NK-92 (cell line): ENCODE results near the gene GFM2.
"Not testable (repeated sequence)": the region's sequence is repeated elsewhere in the genome, so short reads cannot be mapped to it uniquely, and the experiment has no call there.

Experiments used
- DNase-seq: peaks from one replicate; lab custom pipeline; 2025; ENCODE audit not compliant: unreplicated experiment; lab: John Stamatoyannopoulos, UW

The GFM2 gene, protein sequence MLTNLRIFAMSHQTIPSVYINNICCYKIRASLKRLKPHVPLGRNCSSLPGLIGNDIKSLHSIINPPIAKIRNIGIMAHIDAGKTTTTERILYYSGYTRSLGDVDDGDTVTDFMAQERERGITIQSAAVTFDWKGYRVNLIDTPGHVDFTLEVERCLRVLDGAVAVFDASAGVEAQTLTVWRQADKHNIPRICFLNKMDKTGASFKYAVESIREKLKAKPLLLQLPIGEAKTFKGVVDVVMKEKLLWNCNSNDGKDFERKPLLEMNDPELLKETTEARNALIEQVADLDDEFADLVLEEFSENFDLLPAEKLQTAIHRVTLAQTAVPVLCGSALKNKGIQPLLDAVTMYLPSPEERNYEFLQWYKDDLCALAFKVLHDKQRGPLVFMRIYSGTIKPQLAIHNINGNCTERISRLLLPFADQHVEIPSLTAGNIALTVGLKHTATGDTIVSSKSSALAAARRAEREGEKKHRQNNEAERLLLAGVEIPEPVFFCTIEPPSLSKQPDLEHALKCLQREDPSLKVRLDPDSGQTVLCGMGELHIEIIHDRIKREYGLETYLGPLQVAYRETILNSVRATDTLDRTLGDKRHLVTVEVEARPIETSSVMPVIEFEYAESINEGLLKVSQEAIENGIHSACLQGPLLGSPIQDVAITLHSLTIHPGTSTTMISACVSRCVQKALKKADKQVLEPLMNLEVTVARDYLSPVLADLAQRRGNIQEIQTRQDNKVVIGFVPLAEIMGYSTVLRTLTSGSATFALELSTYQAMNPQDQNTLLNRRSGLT

GRCh38 chr5:74766849-74767578, at the start of gene GFM2, which contains the start of gene NSA2:
GFM2 (minus strand) TSS chr5:74767117; CDS start chr5:74763742, 3,375 bp downstream.
NSA2 (plus strand) TSS chr5:74767249; CDS start chr5:74767361, 112 bp downstream.
- peak; percentile 38 for DNase-seq

- no peak for DNase-seq
Measured at GRCh38 chr5:74810915-74811314, 44.0 kb upstream of the GFM2 start.

GRCh38 chr5:74801941-74802340, 35.0 kb upstream of the GFM2 start:
- no peak for DNase-seq

GRCh38 chr5:74801197-74801596, 34.3 kb upstream of the GFM2 start:
- no peak for DNase-seq

GRCh38 chr5:74798977-74799911, 32.3 kb upstream of the GFM2 start:
- DNase-seq = no peak

- DNase-seq = not testable (repeated sequence)
Measured at GRCh38 chr5:74791669-74792068, 24.8 kb upstream of the GFM2 start.

DNA sequence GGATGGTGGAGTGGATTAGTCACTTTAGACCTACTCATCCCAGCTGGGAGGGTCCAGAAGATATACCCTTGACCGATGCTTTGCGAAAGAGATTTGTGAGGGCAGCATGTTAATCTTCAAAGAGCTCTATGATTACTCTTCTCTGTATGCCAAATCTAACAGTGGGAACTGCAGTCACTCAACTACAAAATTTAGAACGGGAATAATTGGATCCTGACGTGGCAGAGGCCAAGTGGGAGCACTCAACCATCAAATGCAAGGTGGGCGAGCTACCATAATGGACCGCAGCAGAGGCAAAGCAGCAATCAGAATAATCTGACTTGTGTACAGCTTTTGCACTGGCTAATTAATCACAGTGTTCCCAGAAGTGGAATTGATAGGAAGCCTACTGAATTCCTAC, 20.5 kb upstream of the GFM2 start:
- no peak for DNase-seq

- no peak for DNase-seq
Measured at GRCh38 chr5:74786851-74787250, 19.9 kb upstream of the GFM2 start.

- DNase-seq = no peak
Measured at GRCh38 chr5:74778609-74779008, 11.7 kb upstream of the GFM2 start.

DNA sequence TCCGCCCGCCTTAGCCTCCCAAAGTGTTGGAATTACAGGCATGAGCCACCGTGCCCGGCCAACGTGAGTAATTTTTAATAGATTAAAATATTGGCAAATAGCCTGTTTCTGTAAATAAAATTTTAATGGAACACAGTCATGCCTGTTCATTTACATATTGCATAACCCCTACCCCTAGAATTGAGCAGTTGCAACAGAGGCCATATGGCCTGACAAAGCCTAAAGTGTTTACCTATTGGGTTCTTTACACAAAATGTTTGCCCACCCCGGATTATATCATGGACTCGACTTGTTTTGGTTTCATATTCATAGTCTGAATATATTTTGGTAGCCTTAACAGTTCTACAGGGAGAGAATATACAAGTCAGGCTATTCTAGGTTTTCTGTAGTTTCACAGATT, 5.4 kb upstream of the GFM2 start:
- no peak for DNase-seq

- no peak for DNase-seq
Measured at GRCh38 chr5:74767579-74767913, 629 bp upstream of the GFM2 start.

GRCh38 chr5:74766418-74766848, 484 bp downstream of the GFM2 start:
- DNase-seq = no peak

DNA sequence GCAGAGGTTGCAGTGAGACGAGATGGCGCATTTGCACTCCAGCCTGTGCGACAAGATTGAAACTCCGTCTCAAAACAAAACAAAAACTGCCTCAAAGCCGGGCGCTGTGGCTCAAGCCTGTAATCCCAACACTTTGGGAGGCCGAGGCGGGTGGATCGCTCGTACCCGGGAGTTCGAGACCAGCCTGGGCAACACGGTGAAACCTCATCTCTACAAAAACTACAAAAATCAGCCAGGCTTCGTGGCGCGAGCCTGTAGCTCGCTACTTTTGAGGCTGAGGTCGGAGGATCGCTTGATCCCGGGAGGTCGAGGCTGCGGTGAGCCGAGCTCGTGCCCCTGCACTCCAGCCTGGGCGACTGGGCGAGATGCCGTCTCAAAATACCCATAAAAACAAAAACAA, 988 bp downstream of the GFM2 start:
- no peak for DNase-seq

- DNase-seq = no peak
Measured at GRCh38 chr5:74765201-74765600, 1.7 kb downstream of the GFM2 start.

DNA sequence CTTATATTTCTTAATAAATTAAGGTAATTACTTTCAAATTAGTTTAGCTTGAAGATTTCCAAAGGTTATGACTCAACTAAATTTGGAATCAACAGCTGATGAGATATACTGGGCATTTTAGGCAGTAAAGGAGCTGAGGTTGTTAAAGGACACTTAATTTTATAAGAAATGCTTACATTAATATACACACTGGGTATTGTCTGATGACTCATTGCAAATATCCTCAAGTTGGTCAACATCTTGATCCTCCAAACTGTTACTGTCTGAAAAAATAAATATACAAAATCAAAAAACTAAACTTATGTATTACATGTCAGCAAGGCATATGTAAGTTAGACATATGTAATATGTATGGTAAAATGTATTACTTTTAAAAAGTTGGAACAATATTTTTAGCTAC, 3.4 kb downstream of the GFM2 start:
- no peak for DNase-seq

- no peak for DNase-seq
Measured at GRCh38 chr5:74762599-74762998, 4.3 kb downstream of the GFM2 start.

GRCh38 chr5:74761241-74761640, 5.7 kb downstream of the GFM2 start:
- DNase-seq = no peak

- DNase-seq = not testable (repeated sequence)
Measured at GRCh38 chr5:74748742-74749141, 18.2 kb downstream of the GFM2 start.

DNA sequence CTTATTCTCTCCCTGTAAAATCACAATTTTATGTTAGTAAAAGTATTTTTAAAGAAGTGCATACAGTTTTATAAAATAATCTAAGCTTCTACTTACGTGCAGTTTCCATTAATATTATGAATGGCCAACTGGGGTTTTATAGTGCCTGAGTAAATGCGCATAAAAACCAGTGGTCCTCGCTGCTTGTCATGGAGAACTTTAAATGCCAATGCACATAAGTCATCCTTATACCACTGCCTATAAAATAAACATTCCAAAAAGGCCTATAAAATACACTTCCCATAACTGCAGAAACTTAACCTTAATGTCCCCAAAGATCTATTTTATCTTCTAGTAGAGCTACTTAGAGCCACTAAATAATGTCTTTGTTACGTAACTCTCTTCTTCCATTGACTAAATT, 28.5 kb downstream of the GFM2 start:
- DNase-seq = no peak

GRCh38 chr5:74736759-74737158, 30.2 kb downstream of the GFM2 start:
- DNase-seq = no peak
